ENCODE data around the gene EDNRA.

The EDNRA gene

DNA sequence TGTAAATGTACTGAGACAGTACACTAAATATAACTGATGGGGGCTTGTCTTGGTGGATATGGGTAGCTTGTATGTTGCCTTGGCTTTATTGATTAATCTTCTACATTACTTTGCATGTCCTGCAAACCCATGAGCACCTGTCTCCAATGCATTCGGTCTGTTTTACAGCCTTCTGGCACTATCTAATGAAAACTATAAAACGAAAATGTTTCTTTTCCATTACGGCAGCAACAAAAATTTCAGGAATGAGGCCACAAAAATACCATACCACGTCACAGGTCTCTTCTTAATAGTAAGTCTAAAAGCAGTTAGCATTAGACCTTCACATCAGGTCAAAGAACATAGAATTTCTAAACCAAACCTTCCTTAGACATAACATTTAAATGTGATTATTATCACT is 49.8 kb downstream of the EDNRA start:
- TF ChIP-seq, protein P1, sequence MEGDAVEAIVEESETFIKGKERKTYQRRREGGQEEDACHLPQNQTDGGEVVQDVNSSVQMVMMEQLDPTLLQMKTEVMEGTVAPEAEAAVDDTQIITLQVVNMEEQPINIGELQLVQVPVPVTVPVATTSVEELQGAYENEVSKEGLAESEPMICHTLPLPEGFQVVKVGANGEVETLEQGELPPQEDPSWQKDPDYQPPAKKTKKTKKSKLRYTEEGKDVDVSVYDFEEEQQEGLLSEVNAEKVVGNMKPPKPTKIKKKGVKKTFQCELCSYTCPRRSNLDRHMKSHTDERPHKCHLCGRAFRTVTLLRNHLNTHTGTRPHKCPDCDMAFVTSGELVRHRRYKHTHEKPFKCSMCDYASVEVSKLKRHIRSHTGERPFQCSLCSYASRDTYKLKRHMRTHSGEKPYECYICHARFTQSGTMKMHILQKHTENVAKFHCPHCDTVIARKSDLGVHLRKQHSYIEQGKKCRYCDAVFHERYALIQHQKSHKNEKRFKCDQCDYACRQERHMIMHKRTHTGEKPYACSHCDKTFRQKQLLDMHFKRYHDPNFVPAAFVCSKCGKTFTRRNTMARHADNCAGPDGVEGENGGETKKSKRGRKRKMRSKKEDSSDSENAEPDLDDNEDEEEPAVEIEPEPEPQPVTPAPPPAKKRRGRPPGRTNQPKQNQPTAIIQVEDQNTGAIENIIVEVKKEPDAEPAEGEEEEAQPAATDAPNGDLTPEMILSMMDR (IDR thresholded peaks at IDR 0.05; ENCODE audit: extremely low read depth, insufficient read depth, missing control alignments), result no peak
- no peak for DNase-seq (ENCODE audit: low spot score)
- in situ Hi-C loops (cut with MboI; ENCODE audit: low pct_unique_long_range_greater_than_20kb, low sequenced_read_pairs, unreplicated experiment), result no loop called here

DNA sequence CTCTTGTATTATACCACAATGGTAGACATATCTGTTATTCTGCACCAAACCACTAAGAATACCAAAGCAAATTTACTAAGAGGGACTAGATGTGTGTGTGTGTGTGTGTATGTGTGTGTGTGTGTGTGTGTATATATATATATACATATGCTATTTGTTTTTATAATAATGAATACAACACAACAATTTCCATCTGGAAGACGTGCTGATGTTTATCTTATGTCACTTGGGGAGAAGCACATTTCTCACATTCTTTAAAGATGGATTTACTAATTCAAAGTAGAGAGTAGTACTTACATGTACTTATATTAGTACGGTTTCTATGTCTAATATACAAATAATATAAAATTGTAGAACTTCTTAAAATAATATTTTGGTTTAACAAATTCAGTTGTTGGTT is 52.0 kb downstream of the EDNRA start:
- DNase-seq (ENCODE audit: low spot score), result no peak
- TF ChIP-seq, protein P1 (IDR thresholded peaks at IDR 0.05; ENCODE audit: extremely low read depth, insufficient read depth, missing control alignments), result no peak
- in situ Hi-C loops (cut with MboI; ENCODE audit: low pct_unique_long_range_greater_than_20kb, low sequenced_read_pairs, unreplicated experiment), result no loop called here

DNA sequence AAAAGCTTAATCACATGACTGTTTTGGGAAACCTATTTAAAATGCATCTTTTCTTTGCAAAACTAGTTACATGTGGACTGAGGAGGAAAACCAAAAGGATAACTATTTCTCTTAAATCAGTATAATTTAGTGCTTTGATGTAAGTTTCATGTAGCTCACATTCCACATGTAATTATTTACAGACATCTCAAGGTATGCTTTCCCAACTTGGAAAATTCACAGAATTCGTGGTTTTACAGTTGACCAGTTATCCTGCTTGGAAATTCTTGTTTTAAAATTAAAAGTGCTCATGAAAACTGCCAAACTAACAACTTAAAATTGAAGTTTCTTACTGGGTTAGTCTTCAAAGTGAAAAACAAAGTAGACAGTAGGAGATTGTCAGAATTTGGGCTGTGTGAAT is 52.4 kb downstream of the EDNRA start:
- in situ Hi-C loops (cut with MboI; ENCODE audit: low pct_unique_long_range_greater_than_20kb, low sequenced_read_pairs, unreplicated experiment), result no loop called here
- TF ChIP-seq, protein P1 (IDR thresholded peaks at IDR 0.05; ENCODE audit: extremely low read depth, insufficient read depth, missing control alignments), result no peak
- no peak for DNase-seq (ENCODE audit: low spot score)

DNA sequence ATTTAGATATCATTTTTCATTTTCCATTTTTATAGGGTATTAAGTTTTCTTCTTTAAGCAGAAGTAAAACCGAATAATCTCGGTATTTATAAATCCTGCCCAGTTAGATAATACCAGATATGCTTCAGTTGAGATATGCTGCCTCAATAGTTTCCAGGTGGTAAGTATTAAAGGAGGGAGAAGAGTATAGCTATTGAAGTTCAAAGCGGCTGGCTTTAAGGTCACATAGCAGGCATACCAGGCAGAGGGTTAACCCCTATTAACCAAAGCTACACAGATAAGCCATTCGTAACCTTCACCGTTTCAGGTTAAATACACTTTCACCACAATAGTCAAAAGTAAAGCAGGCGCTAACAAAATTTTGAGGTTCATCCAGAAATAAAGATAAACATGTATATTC is 54.2 kb downstream of the EDNRA start:
- no peak for DNase-seq (ENCODE audit: low spot score)
- TF ChIP-seq, protein P1 (IDR thresholded peaks at IDR 0.05; ENCODE audit: extremely low read depth, insufficient read depth, missing control alignments), result no peak
- in situ Hi-C loops (cut with MboI; ENCODE audit: low pct_unique_long_range_greater_than_20kb, low sequenced_read_pairs, unreplicated experiment), result no loop called here

DNA sequence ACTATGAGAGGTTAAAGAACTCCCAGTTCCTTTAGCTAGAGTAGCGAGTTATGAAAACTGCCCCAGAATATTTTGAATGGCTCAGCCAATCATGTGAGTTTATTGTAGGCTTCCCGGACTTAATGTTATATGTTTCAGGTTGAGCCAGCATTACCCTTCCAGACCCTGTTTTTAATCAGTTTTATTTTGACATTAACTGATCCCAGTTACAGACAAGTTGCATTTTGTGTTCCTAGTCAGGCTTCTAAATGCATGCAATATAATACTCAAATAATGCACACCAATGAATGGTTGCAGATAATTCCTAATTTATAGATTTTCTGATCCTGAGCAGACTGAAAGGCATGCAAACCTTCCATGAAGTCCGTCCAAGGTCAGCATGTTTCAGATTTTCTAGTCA is 57.8 kb downstream of the EDNRA start:
- in situ Hi-C loops (cut with MboI; ENCODE audit: low pct_unique_long_range_greater_than_20kb, low sequenced_read_pairs, unreplicated experiment), result no loop called here
- TF ChIP-seq, protein P1 (IDR thresholded peaks at IDR 0.05; ENCODE audit: extremely low read depth, insufficient read depth, missing control alignments), result no peak
- DNase-seq (ENCODE audit: low spot score), result no peak

DNA sequence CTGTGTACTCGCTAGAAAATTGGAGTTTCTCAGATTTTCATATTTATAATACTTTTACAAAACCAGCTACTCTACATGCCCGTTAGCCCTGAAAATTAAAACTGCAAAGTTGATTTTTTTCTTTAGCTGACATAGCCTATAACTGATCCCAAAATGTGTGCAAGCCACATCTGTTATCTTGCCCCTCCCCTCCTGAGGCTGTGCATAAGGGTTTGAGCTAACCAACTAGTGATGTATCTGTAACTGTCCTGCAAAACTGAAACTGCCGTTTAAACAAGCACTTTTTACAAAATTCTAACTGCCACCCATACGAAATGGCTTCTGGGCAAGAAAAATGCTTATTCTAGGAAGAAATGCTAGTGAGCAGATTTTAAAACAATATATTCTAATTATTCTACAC is 59.1 kb downstream of the EDNRA start:
- in situ Hi-C loops (cut with MboI; ENCODE audit: low pct_unique_long_range_greater_than_20kb, low sequenced_read_pairs, unreplicated experiment), result no loop called here
- DNase-seq (ENCODE audit: low spot score), result no peak
- TF ChIP-seq, protein P1 (IDR thresholded peaks at IDR 0.05; ENCODE audit: extremely low read depth, insufficient read depth, missing control alignments), result no peak
